GM06990 (cell line): Measurements from ENCODE around the gene POU6F2.

ENCODE experiments used
- DNase-seq: peaks from one replicate; pipeline ENCODE4 v3.0.0-alpha.2; 2011; ENCODE audit not compliant: insufficient read length; ENCODE audit errors: extremely low read depth
- H3K27me3 ChIP-seq: replicated peaks from 2 replicates; pipeline ENCODE4 v1.6.0; 2011; ENCODE audit warnings: low read length; ENCODE audit not compliant: control insufficient read depth, insufficient read depth
- H3K36me3 ChIP-seq: 2 replicates; pipeline ENCODE4 v1.5.1; 2011; ENCODE audit warnings: low read length; ENCODE audit not compliant: control insufficient read depth, insufficient read depth
- H3K4me3 ChIP-seq: replicated peaks from 2 replicates; pipeline ENCODE4 v1.5.1; 2011; ENCODE audit warnings: low read depth, mild to moderate bottlenecking, control low read depth, low read length
- TF ChIP-seq, protein P1 (sequence below): IDR thresholded peaks from 2 replicates; pipeline ENCODE4 v1.5.1; 2011; ENCODE audit warnings: low read length, control low read depth, mild to moderate bottlenecking, inconsistent platforms; ENCODE audit not compliant: insufficient read depth, poor library complexity, severe bottlenecking

POU6F2 gene

GRCh38 chr7:39153113-39153512, 175.4 kb downstream of the POU6F2 start:
- Histone ChIP-seq H3K4me3 (no peak overlapping the region), H3K27me3 (no peaks in the 10 kb centered on the region; the same call in 1 of the 2 replicates), H3K36me3 (no peaks in the 10 kb centered on the region)
- TF ChIP-seq, protein P1, sequence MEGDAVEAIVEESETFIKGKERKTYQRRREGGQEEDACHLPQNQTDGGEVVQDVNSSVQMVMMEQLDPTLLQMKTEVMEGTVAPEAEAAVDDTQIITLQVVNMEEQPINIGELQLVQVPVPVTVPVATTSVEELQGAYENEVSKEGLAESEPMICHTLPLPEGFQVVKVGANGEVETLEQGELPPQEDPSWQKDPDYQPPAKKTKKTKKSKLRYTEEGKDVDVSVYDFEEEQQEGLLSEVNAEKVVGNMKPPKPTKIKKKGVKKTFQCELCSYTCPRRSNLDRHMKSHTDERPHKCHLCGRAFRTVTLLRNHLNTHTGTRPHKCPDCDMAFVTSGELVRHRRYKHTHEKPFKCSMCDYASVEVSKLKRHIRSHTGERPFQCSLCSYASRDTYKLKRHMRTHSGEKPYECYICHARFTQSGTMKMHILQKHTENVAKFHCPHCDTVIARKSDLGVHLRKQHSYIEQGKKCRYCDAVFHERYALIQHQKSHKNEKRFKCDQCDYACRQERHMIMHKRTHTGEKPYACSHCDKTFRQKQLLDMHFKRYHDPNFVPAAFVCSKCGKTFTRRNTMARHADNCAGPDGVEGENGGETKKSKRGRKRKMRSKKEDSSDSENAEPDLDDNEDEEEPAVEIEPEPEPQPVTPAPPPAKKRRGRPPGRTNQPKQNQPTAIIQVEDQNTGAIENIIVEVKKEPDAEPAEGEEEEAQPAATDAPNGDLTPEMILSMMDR = no peak
- no peak for DNase-seq

DNA sequence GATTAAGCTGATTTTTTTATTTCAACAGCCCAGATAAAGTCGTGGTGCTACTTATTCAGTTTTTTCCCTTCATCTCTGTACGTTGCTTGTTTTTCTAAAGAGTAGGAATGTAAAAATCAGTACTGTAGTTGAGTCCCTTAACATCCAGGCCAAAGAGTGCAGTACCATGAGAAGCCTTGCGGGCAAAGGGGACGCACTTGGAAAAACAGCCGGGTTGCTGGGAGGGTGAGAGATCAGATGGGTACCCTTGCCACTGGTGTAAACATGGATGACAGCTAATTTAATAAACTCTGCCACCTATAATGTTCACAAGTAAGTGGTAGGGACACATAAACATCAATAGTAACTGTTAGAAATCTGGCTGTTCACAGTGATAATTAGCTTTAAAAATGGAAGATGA, 175.9 kb downstream of the POU6F2 start:
- Histone ChIP-seq H3K27me3 (no peaks in the 10 kb centered on the region; the same call in none of the 2 replicates), H3K4me3 (no peak overlapping the region), H3K36me3 (no peaks in the 10 kb centered on the region)
- TF ChIP-seq, protein P1 = no peak
- DNase-seq = no peak

- Histone ChIP-seq H3K27me3 (no peaks in the 10 kb centered on the region; the same call in none of the 2 replicates), H3K4me3 (no peak overlapping the region), H3K36me3 (no peaks in the 10 kb centered on the region)
- TF ChIP-seq, protein P1 = no peak
- no peak for DNase-seq
Measured at GRCh38 chr7:39154815-39155214, 177.1 kb downstream of the POU6F2 start.

GRCh38 chr7:39158367-39158766, 180.7 kb downstream of the POU6F2 start:
- TF ChIP-seq, protein P1 = no peak
- Histone ChIP-seq H3K27me3 (no peaks in the 10 kb centered on the region; the same call in none of the 2 replicates), H3K4me3 (no peak overlapping the region), H3K36me3 (no peaks in the 10 kb centered on the region)
- no peak for DNase-seq

DNA sequence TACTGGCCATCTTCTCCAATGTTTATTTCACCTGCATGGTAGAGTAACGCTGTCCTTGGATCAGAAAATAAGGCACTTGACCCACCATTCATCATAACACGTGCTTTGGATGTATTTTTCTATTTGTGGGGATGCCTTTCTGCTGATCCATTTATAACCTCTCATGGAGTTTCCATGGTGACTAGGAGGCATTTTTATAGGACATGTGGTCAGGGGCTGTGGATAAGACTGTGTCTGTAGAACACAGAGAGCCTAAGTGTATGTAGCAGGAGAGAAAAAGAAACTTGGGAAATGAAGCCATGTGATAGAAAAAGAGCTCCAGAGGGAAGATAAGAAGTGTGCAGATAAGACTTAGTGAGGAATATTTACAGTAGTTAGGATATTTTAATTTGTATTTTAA, 184.2 kb downstream of the POU6F2 start:
- DNase-seq = no peak
- Histone ChIP-seq H3K4me3 (no peak overlapping the region), H3K36me3 (no peaks in the 10 kb centered on the region), H3K27me3 (no peaks in the 10 kb centered on the region; the same call in 1 of the 2 replicates)
- TF ChIP-seq, protein P1 = no peak

- Histone ChIP-seq H3K4me3 (no peak overlapping the region), H3K27me3 (no peaks in the 10 kb centered on the region; the same call in 1 of the 2 replicates), H3K36me3 (no peaks in the 10 kb centered on the region)
- TF ChIP-seq, protein P1 = no peak
- DNase-seq = no peak
Measured at GRCh38 chr7:39164887-39165286, 187.2 kb downstream of the POU6F2 start.
